ENCODE results near the gene KSR2. TPM values are rescaled to one million over a fixed set of nuclear protein-coding genes. Genes with fewer than 3 reads are reported as not detected.

Gene KSR2
- total RNA-seq, 4 donors from 2014 or later: 1.2 to 11.0 (median 2.2) TPM

DNA sequence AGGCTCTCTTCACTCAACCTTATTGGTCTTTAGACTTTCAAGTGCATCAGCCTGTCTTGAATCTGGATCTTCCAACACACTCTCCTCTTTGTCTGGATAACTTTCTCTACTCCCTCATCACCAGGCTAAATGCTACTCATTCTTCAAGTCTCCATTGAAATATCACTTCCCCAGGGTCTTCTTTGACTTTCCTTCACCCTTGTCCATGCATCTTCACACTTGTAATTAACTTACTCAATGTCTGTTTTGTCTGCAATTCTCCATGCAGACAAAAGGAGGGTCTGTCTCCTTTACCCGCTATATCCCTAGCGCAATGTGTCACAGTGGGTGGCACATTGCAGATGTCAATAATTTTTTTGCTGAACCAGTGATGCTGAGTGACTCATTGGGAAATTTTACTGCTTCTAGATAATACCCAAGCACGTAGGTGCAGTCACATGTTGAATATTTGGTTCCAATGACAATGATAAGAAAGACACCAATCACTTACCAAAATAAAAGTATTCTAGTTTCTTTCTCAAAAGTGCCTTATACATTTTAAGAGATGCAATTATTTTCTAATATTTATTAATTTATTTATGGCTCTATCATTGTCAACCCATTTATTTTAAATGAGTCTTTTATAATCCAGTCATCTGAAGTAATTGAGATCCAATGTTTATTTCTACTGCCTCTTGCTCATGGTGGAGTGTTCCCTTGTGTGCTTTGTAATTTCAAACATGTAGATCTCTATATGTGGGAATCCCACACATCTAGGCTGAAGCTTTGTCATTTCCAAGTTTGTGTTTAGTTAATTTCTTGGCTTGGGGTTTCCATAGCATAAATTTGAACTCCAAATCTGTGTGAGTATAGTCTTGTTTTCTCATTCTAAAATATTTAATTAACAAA, 26.0 kb upstream of the KSR2 start:
- H3K4me3 ChIP-seq (replicated peaks in 1 of 3): no peak overlapping the region
- no peak for DNase-seq
- WGBS, 2 donors: 75 to 78% methylated on average over 3 of the region's 3 CpGs

DNA sequence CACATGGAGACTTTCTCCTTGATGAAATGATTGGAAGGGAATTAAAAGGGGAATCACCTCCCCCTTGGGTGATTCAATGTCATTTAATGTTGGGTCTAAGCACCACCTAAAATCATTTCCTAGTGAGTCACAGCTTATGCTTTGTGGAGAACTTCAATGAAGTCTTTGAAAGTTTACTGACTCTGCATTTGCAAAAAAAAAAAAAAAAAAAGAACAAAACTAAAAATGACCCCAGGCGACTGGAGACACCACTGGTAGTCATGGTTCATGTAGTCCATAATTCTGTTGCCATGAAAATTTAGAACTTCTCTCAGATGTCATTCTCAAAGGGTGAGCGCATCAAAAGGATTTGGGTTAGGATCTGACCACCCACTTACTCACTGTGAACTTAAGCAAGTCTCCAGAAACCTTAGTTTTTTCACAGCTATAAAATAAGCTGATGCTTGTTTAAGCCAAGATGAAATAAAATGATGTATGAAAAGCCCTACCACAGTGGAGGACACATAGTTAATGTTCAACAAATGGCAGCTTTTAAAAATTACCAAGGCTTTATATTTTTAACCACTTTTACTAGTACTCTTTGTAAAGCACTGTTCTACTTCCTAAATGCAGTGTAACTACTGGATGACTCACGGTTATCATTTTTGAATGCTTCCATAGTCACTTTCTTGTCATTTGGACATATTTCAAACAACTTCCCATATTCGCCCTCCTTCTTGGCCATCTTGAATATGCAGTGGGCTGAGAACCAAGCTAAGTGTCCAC, 18.1 kb upstream of the KSR2 start:
- Histone ChIP-seq H3K4me1 (no peaks in the 10 kb centered on the region), H3K36me3 (no peaks in the 10 kb centered on the region), H3K9me3 (no peaks in the 10 kb centered on the region), H3K4me3 (replicated peaks in 1 of 3) (no peak overlapping the region), H3K27me3 (no peaks in the 10 kb centered on the region), H3K27ac (no peak overlapping the region)
- intact Hi-C loops (cut with DNase I): no loop called here
- no peak for DNase-seq
- TF ChIP-seq, protein P1, sequence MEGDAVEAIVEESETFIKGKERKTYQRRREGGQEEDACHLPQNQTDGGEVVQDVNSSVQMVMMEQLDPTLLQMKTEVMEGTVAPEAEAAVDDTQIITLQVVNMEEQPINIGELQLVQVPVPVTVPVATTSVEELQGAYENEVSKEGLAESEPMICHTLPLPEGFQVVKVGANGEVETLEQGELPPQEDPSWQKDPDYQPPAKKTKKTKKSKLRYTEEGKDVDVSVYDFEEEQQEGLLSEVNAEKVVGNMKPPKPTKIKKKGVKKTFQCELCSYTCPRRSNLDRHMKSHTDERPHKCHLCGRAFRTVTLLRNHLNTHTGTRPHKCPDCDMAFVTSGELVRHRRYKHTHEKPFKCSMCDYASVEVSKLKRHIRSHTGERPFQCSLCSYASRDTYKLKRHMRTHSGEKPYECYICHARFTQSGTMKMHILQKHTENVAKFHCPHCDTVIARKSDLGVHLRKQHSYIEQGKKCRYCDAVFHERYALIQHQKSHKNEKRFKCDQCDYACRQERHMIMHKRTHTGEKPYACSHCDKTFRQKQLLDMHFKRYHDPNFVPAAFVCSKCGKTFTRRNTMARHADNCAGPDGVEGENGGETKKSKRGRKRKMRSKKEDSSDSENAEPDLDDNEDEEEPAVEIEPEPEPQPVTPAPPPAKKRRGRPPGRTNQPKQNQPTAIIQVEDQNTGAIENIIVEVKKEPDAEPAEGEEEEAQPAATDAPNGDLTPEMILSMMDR (IDR thresholded peaks at IDR 0.05): no peak
- WGBS, 2 donors: 68 to 82% methylated on average over 4 of the region's 4 CpGs

More for the DNA sequence above, 26.0 kb upstream of the KSR2 start:
- no peak for TF ChIP-seq POLR2A (IDR thresholded peaks at IDR 0.05)
- TF ChIP-seq, protein P1 (IDR thresholded peaks at IDR 0.05): no peak
- no peaks in the 10 kb centered on the region for H3K36me3 ChIP-seq
- H3K27me3 ChIP-seq: no peaks in the 10 kb centered on the region
- no peaks in the 10 kb centered on the region for H3K4me1 ChIP-seq
- intact Hi-C loops (cut with DNase I): no loop called here
- no peak overlapping the region for H3K27ac ChIP-seq
- no peaks in the 10 kb centered on the region for H3K9me3 ChIP-seq

DNA sequence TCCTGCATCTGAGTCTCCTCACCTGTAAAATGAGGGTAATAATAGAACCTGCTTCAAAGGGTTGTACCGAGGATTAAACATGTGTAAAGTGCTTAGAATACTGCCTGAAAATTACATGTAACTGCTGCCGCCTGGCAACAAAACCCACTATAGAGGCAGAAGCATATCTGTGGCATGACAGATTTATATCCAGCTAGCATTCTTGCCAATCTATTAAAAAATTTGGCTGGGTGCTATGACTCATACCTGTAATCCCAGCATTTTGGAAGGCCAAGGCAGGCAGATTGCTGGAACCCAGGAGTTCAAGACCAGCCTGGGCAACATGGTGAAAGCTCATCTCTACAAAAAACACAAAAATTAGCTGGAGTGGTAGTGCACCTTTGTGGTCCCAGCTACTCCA, 16.4 kb upstream of the KSR2 start:
- no peak overlapping the region for H3K4me3 ChIP-seq (replicated peaks in 1 of 3)
- 85 to 94% methylated on average over 2 of the region's 2 CpGs for WGBS, 2 donors

DNA sequence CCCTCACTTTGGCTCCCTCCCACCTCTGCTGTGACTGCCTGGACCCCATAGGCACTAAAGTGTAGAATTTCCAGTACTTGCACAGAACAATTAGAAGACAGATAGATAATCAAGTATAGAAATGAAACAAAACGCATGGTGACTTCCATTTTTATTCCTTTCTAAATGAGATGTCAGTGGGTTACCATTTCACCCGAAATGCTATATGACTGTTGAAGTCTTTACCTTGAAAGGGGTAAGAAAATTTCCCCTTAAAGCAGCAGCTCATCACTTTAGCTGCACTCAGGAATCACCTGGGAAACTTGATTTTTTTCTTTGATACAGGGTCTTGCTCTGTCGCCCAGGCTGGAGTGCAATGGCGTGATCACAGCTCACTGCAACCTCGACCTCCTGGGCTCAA, 12.5 kb upstream of the KSR2 start:
- intact Hi-C loops (cut with DNase I): no loop called here
- H3K9me3 ChIP-seq: no peaks in the 10 kb centered on the region
- TF ChIP-seq POLR2A (IDR thresholded peaks at IDR 0.05): no peak
- TF ChIP-seq, protein P1 (IDR thresholded peaks at IDR 0.05): no peak
- no peaks in the 10 kb centered on the region for H3K4me1 ChIP-seq
- no peaks in the 10 kb centered on the region for H3K27me3 ChIP-seq
- 75% methylated on average over 5 of the region's 5 CpGs for WGBS, 2 donors
- no peak for DNase-seq
- no peaks in the 10 kb centered on the region for H3K36me3 ChIP-seq
- no peak overlapping the region for H3K27ac ChIP-seq
- no peak overlapping the region for H3K4me3 ChIP-seq (replicated peaks in 1 of 3)

More for the DNA sequence above, 16.4 kb upstream of the KSR2 start:
- no peaks in the 10 kb centered on the region for H3K9me3 ChIP-seq
- H3K36me3 ChIP-seq: no peaks in the 10 kb centered on the region
- H3K27me3 ChIP-seq: no peaks in the 10 kb centered on the region
- H3K27ac ChIP-seq: no peak overlapping the region
- H3K4me1 ChIP-seq: no peaks in the 10 kb centered on the region
- no peak for DNase-seq
- no peak for TF ChIP-seq POLR2A (IDR thresholded peaks at IDR 0.05)
- TF ChIP-seq, protein P1 (IDR thresholded peaks at IDR 0.05): no peak
- intact Hi-C loops (cut with DNase I): no loop called here

DNA sequence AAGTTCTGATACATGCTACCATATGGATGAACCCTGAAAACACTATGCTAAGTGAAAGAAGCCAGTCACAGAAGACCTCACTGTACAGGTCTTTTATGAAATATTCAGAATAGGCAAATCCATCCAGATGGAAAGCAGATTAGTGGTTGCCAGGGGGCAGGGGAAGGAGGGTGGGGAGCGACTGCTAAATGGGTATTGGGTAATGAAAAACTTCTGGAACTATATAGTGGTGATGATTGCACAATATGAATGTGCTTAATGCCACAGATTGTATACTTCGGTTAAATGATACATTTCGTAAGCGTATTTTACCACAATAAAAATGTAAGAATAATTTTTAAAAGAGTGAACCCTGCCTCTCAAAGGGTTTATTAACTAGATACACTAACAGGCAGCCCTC, 11.8 kb upstream of the KSR2 start:
- Histone ChIP-seq H3K36me3 (no peaks in the 10 kb centered on the region), H3K27me3 (no peaks in the 10 kb centered on the region), H3K4me1 (no peaks in the 10 kb centered on the region), H3K4me3 (replicated peaks in 1 of 3) (no peak overlapping the region), H3K27ac (no peak overlapping the region), H3K9me3 (no peaks in the 10 kb centered on the region)
- DNase-seq: no peak
- intact Hi-C loops (cut with DNase I): no loop called here
- WGBS, 2 donors: 85 to 92% methylated on average over 4 of the region's 4 CpGs
- TF ChIP-seq, protein P1 (IDR thresholded peaks at IDR 0.05): no peak
- no peak for TF ChIP-seq POLR2A (IDR thresholded peaks at IDR 0.05)
